ENCODE measurements around the gene NSUN4. TPM values are rescaled to one million over a fixed set of nuclear protein-coding genes. Genes with fewer than 3 reads are reported as not detected.

NSUN4 gene
- total and polyA plus RNA-seq, 2 donors (not counting 1 experiment from before 2014, with no cell fraction given): 21.3 to 33.7 TPM

DNA sequence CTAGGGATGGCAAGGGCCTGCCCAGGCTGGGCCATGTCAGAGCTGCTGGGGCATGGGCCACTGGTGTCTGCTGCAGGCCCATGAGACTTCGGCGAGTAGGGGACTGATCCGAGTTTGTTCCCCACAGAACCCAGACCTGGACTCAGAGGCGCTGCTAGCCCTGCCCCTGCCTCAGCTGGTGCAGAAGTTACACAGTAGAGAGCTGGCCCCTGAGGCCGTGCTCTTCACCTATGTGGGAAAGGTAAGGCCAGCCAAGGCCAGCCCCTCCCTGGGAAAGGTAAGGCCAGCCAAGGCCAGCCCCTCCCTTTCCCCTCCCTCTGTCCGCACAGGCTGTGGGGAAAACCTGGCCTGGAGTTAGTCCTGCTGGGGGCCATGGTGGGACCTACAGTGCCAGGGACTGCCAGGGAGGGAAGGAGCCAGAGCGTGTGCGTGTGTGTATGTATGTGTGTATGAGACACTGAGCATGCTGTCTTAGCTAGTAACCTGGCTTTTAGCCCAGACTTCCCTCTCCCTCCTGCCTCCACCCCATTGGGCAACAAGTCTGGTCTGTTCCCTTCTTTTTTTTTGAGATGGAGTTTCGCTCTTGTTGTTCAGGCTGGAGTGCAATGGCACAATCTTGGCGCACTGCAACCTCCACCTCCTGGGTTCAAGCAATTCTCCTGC lies 61.5 kb downstream of the NSUN4 start:
- H3K9me3 Mint-ChIP-seq (ENCODE audit: insufficient read depth): no peaks in the 10 kb centered on the region
- no peaks in the 10 kb centered on the region for H3K79me2 ChIP-seq (ENCODE audit: control insufficient read depth, insufficient read depth, low read length)
- no peak for ATAC-seq (ENCODE audit: low read depth)
- H3K4me3 Mint-ChIP-seq: no peak overlapping the region
- ChIA-PET POLR2A (no interaction called here), CTCF (interaction anchor here (1.0 to 1.1 kb wide), 2 partner anchors 9 to 20 kb away, joined by 3 to 4 read pairs; no protein-coding TSS in a partner anchor)
- WGBS (ENCODE audit: insufficient coverage): 79% methylated on average over 5 of the region's 10 CpGs
- H3K27ac ChIP-seq (ENCODE audit: low read length in 2 of 2): no peak overlapping the region
- H3K4me3 ChIP-seq (ENCODE audit: control extremely low read depth in 1 of 5, extremely low read depth in 1 of 5, insufficient read depth in 1 of 5, low read depth in 2 of 5, low read length in 4 of 5): no peak overlapping the region
- no peaks in the 10 kb centered on the region for H3K9me3 ChIP-seq (ENCODE audit: control extremely low read depth in 1 of 3, control insufficient read depth in 2 of 3, insufficient read depth in 1 of 3, low read length in 2 of 3)
- no peaks in the 10 kb centered on the region for H3K36me3 ChIP-seq (replicated peaks in 1 of 2; ENCODE audit: control extremely low read depth in 1 of 2, control insufficient read depth in 1 of 2, extremely low read depth in 1 of 2, insufficient read depth in 2 of 2, low read length in 1 of 2)
- H3K9ac ChIP-seq (ENCODE audit: low read length): no peak overlapping the region
- TF ChIP-seq CTCF (IDR thresholded peaks at IDR 0.05) (no peak), EZH2 (IDR thresholded peaks at IDR 0.05; ENCODE audit: borderline replicate concordance, insufficient read depth, low read depth, low read length, poor library complexity, severe bottlenecking) (no peak)
- H3K4me1 ChIP-seq (ENCODE audit: control insufficient read depth in 2 of 2, insufficient read depth in 2 of 2, low read length in 2 of 2): no peaks in the 10 kb centered on the region
- intact Hi-C loops (cut with micrococcal nuclease): no loop called here
- H3K4me1 Mint-ChIP-seq: no peaks in the 10 kb centered on the region
- H2AFZ ChIP-seq (ENCODE audit: insufficient read depth, low read depth, low read length, poor library complexity, severe bottlenecking): no peak overlapping the region
- no peak for DNase-seq
- H3K27me3 Mint-ChIP-seq: peaks cover 16% of the 10 kb centered on the region
- no peak overlapping the region for H3K27ac Mint-ChIP-seq
- peaks cover 0 to 4% (median 0%) of the 10 kb centered on the region in 4 experiments for H3K27me3 ChIP-seq (replicated peaks in 1 of 4; ENCODE audit: control extremely low read depth in 1 of 4, control insufficient read depth in 3 of 4, insufficient read depth in 4 of 4, low read length in 3 of 4)
- H4K20me1 ChIP-seq (ENCODE audit: control insufficient read depth, insufficient read depth, low read length, poor library complexity, severe bottlenecking): no peaks in the 10 kb centered on the region
- no peak overlapping the region for H3K4me2 ChIP-seq (replicated peaks; ENCODE audit: low read depth, low read length, poor library complexity, severe bottlenecking)

GRCh38 chr1:46403916-46404315 lies 63.3 kb downstream of the NSUN4 start:
- H3K9me3 ChIP-seq (ENCODE audit: control extremely low read depth in 1 of 3, control insufficient read depth in 2 of 3, insufficient read depth in 1 of 3, low read length in 2 of 3): no peaks in the 10 kb centered on the region
- DNase-seq (no peak), ATAC-seq (ENCODE audit: low read depth) (no peak)
- no peaks in the 10 kb centered on the region for H3K79me2 ChIP-seq (ENCODE audit: control insufficient read depth, insufficient read depth, low read length)
- H3K4me1 ChIP-seq (ENCODE audit: control insufficient read depth in 2 of 2, insufficient read depth in 2 of 2, low read length in 2 of 2): no peaks in the 10 kb centered on the region
- no peak overlapping the region for H3K4me3 ChIP-seq (ENCODE audit: control extremely low read depth in 1 of 5, extremely low read depth in 1 of 5, insufficient read depth in 1 of 5, low read depth in 2 of 5, low read length in 4 of 5)
- H3K9me3 Mint-ChIP-seq (ENCODE audit: insufficient read depth): no peaks in the 10 kb centered on the region
- no peak overlapping the region for H2AFZ ChIP-seq (ENCODE audit: insufficient read depth, low read depth, low read length, poor library complexity, severe bottlenecking)
- H3K27ac ChIP-seq (ENCODE audit: low read length in 2 of 2): no peak overlapping the region
- peaks cover 0 to 4% (median 0%) of the 10 kb centered on the region in 4 experiments for H3K27me3 ChIP-seq (replicated peaks in 1 of 4; ENCODE audit: control extremely low read depth in 1 of 4, control insufficient read depth in 3 of 4, insufficient read depth in 4 of 4, low read length in 3 of 4)
- no peaks in the 10 kb centered on the region for H3K4me1 Mint-ChIP-seq
- no peak overlapping the region for H3K9ac ChIP-seq (ENCODE audit: low read length)
- H4K20me1 ChIP-seq (ENCODE audit: control insufficient read depth, insufficient read depth, low read length, poor library complexity, severe bottlenecking): no peaks in the 10 kb centered on the region
- intact Hi-C loops (cut with micrococcal nuclease): no loop called here
- CTCF ChIA-PET: interaction anchor here (1.2 kb wide), 1 partner anchor 323 kb away, joined by 3 read pairs; no protein-coding TSS in a partner anchor
- 100% methylated on average over 2 of the region's 5 CpGs for whole genome bisulfite sequencing (ENCODE audit: insufficient coverage)
- no peak overlapping the region for H3K27ac Mint-ChIP-seq
- POLR2A ChIA-PET: no interaction called here
- peaks cover 10% of the 10 kb centered on the region for H3K27me3 Mint-ChIP-seq
- no peak overlapping the region for H3K4me3 Mint-ChIP-seq
- H3K36me3 ChIP-seq (replicated peaks in 1 of 2; ENCODE audit: control extremely low read depth in 1 of 2, control insufficient read depth in 1 of 2, extremely low read depth in 1 of 2, insufficient read depth in 2 of 2, low read length in 1 of 2): no peaks in the 10 kb centered on the region
- no peak overlapping the region for H3K4me2 ChIP-seq (replicated peaks; ENCODE audit: low read depth, low read length, poor library complexity, severe bottlenecking)
- no peak for TF ChIP-seq CTCF (IDR thresholded peaks at IDR 0.05)
- no peak for TF ChIP-seq EZH2 (IDR thresholded peaks at IDR 0.05; ENCODE audit: borderline replicate concordance, insufficient read depth, low read depth, low read length, poor library complexity, severe bottlenecking)

Measured in B cell (primary cell).